HG02571 (cell line): ENCODE data around the gene SERINC5.

Source experiments
- ATAC-seq: cut with Tn5 transposase; IDR thresholded peaks from one replicate; pipeline ENCODE4 v1.9.1; 2021; ENCODE audit warnings: mild to moderate bottlenecking, moderate library complexity; ENCODE audit not compliant: unreplicated experiment

SERINC5 gene

GRCh38 chr5:80230269-80230992 is 25.4 kb downstream of the SERINC5 start:
- no peak for ATAC-seq

- no peak for ATAC-seq
These were observed 26.0 kb downstream of the SERINC5 start for GRCh38 chr5:80229902-80230255.

DNA sequence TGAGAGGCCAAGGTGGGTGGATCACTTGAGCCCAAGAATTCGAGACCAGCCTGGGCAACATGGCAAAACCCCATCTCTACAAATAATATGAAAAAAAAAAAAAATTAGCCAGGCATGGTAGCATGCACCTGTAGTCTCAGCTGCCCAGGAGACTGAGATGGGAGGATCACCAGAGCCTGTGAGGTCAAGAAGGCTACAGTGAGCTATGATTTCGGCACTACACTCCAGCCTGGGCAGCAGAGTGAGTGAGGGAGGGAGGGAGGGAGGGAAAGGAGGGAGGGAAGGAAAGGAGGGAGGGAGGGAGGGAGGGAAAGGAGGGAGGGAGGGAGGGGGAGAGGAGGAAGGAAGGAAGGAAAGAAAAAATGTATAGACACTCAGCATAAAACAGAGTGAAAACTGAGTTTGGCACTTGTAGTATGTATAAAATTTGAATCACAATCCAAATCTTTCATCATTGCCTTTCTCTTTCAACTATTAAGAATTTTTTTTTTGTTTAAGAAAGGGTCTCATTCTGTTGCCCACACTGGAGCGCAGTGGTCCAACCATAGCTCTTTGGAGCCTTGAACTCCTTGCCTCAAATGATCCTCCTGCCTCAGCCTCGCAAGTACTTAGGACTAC is 27.8 kb downstream of the SERINC5 start:
- no peak for ATAC-seq

GRCh38 chr5:80225934-80226326 is 29.9 kb downstream of the SERINC5 start:
- no peak for ATAC-seq

DNA sequence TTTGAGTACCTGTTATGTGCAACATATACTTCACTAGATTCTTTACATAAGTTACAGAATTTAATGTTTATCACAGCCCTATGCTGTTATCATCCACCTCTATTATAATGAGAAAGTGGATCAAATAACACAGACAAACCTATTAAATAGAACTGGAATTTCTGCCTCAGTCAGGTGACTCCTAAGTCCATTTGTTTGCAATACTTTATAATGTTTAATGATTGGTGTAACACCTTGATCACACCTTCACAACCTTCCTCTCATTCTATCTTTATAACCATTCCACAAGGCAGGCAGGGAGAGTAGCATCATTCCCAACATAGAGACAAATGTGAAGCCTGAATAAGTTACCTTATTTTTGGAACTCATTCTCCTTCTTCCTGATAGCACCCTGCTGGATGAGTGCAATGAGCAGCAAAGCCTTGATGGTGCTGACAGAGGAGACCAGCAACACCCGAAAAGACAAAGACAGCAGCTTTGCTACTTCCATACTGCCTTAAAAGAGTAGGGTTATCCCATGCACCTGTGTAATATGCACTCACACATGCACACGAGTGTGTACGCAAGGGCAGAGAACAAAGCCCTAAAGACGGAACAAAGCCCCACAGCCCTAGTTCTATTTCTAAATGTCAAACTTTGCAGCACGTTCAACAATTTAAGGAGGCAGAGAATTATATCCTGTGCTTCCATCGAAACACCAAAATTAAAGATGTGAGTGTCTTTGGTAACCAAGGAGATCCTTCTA is 30.5 kb downstream of the SERINC5 start:
- ATAC-seq, result no peak

DNA sequence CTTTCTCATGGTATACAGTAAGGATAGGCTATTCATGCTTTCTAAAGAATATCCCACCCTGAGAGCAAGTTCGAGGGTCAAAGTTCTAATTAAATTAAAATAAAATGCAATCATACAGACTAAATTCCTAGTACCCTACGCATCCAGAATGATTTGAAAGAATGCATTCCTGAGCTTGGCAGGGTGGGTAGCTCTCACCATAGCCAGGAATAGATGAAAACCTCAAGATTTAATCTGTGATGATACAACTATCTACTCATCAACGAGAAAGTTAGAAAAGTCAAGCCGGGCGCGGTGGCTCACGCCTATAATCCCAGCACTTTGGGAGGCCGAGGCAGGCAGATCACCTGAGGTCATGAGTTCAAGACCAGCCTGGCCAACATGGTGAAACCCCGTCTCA is 32.3 kb downstream of the SERINC5 start:
- no peak for ATAC-seq

- no peak for ATAC-seq
These were observed 35.5 kb downstream of the SERINC5 start for GRCh38 chr5:80220245-80220897.

DNA sequence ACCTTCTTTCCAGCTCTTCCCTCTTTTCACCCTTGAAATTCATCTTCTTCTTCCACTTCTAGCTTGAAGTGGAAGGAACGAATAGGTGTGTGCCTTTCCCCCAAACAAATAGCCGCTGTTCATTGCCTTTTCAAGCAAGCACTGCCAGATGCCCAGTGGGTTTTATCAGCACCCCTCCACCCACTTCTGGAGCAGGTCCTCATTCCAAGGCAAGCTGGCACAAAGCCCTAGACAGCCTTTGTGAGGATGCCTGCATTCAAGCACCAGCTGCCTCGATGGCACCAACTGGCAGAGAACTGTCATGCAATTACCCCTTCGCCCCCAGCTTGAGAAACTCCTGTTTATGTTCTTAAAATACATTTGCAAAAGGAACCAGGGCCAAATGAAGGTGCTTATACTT is 36.5 kb downstream of the SERINC5 start:
- no peak for ATAC-seq

- ATAC-seq, result no peak
These were observed 38.2 kb downstream of the SERINC5 start for GRCh38 chr5:80217667-80218066.

- no peak for ATAC-seq
These were observed 38.9 kb downstream of the SERINC5 start for GRCh38 chr5:80216753-80217596.

GRCh38 chr5:80216096-80216495 is 39.8 kb downstream of the SERINC5 start:
- no peak for ATAC-seq

DNA sequence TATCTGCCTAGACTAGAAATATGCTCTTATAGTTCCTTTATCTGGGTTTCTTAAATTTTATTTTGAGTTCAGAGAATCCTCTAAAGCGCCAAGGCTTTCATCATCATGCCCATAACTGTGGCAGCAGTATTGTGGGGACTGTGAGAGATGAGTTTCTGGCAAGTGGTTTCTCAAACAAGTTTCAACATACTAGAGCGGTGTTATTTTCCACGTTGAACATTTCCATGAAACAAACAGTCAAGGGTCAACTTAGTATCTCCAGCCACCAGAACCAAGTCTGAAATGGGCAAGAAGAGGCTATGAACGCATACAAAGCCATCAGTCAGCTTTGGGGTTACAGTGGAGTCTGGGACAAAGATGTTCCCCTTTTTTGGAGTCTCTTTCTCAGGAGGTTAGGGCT is 40.3 kb downstream of the SERINC5 start:
- ATAC-seq, result no peak

DNA sequence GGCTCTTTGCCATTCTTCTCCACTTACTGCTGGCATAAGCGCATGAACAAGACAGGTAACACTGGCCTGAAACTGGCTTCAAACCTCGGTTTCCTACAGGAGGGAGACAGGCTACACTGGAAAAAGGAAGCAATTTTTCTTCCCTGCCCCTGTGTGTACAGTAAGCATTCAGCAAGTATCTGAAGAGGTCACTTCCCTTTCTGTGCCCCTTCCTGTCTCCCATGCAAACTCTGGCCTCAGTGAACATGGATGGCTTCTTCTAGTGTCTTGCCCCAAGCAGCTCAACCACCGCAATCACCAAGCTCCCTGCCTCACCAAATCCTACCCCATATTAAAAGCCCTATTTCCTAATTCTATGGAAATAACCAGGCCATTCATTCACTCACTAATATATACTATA is 42.4 kb downstream of the SERINC5 start:
- no peak for ATAC-seq

- no peak for ATAC-seq
These were observed 43.6 kb downstream of the SERINC5 start for GRCh38 chr5:80212171-80212667.

DNA sequence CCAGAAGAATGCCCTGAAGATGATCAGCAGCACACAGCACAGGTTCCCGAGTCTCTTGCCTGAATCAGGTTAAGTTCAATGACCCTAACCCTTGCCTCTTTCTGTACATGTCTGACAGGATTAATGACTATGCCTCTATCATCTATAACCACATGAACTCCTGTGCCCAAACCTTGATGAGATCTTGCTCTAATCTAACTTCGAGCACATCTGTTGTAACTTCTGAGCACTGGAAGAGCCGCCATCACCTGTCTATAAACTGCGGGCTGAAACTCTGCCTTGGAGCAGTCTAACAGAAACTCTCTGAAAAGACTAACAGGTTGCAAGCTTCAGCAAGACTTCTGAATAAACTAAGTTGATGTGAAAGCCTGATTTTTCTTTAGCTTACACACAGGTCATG is 44.5 kb downstream of the SERINC5 start:
- ATAC-seq, result no peak

- ATAC-seq, result no peak
These were observed 45.8 kb downstream of the SERINC5 start for GRCh38 chr5:80210014-80210413.

- ATAC-seq, result no peak
These were observed 47.5 kb downstream of the SERINC5 start for GRCh38 chr5:80208381-80208780.

DNA sequence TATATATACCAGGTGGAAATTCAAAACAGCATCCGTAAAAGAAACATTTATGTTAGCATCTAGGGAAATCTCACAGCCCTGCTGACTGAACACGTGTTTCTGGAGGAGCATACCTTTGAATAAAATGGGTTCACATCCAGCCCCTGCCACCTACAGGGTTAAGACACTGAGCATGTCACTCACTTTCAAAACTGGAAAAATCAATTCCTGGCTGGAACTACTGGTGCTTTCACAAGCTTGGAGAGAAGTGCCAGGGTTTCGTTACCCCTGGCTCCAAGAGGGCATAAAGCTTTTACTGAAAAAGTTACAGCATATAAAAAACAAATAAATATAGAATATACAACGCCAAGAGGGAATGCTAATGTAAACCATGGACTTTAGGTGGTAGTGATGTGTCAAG is 48.0 kb downstream of the SERINC5 start:
- ATAC-seq, result no peak

DNA sequence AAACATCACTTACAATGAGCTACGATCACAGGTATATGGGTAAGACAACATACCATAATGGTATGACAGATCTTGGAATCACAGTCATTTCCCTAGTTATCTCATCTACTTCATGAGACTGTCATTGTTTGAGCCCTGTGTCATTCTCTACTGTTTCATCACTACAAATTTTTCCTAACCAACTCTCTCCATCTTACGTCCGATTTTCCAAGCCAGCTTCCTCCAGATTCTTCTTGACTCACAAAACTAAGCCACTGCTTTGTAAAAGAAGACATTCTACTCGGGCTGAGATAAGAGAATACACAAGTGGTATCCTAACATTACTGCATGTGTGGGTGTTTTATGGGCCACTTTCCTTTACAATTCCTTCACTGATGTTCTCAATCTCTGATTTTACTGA is 49.6 kb downstream of the SERINC5 start:
- ATAC-seq, result no peak

DNA sequence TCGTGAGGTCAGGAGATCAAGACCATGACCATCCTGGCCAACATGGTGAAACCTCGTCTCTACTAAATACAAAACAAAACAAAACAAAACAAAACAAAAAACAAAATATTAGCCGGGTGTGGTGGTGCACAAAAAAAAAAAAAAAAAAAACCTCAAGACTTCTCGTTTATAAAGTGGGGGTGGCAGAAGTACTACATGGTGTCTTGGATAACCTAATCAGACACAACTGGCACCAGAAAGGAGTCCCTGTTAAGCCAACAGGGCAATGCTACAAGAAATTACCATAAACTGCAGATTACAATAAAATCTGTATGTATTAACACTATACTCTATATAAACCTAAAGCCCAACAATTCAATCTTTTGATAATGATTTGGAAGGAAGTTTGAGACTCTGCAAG is 50.0 kb downstream of the SERINC5 start:
- ATAC-seq, result no peak
